B cell (primary cell): ENCODE measurements around the gene SFXN1.

ENCODE experiments used
- EZH2 ChIP-seq: IDR thresholded peaks from 2 replicates; pipeline ENCODE4 v1.6.1; 2012; ENCODE audit warnings: borderline replicate concordance, low read depth, mild to moderate bottlenecking, moderate library complexity, low read length; ENCODE audit not compliant: insufficient read depth, poor library complexity, severe bottlenecking
- TF ChIP-seq, protein P1 (sequence below): fragments of 200-600 bp; IDR thresholded peaks from one replicate; pipeline ENCODE4 v1.8.0; 2022; ENCODE audit warnings: antibody characterized with exemption, mild to moderate bottlenecking

DNA sequence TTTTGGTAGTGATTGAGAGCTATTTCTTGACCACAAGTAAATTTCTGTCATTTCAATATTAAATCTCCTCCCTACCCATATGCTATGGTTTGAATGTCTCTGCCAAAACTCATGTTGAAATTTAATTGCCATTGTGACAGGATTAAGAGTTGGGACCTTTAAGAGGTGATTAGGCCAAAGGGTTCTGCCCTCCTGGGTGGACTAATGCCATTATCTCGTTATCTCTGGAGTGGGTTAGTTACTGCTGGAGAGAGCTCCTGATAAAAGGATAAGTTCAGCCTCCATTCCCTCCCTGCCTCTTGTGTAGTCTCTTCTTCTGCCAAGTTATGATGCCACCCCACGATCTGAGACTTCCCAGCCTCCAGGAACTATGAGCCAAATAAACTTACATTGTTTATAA is 30.8 kb upstream of the SFXN1 start:
- TF ChIP-seq, protein P1, sequence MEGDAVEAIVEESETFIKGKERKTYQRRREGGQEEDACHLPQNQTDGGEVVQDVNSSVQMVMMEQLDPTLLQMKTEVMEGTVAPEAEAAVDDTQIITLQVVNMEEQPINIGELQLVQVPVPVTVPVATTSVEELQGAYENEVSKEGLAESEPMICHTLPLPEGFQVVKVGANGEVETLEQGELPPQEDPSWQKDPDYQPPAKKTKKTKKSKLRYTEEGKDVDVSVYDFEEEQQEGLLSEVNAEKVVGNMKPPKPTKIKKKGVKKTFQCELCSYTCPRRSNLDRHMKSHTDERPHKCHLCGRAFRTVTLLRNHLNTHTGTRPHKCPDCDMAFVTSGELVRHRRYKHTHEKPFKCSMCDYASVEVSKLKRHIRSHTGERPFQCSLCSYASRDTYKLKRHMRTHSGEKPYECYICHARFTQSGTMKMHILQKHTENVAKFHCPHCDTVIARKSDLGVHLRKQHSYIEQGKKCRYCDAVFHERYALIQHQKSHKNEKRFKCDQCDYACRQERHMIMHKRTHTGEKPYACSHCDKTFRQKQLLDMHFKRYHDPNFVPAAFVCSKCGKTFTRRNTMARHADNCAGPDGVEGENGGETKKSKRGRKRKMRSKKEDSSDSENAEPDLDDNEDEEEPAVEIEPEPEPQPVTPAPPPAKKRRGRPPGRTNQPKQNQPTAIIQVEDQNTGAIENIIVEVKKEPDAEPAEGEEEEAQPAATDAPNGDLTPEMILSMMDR, result no peak
- no peak for TF ChIP-seq EZH2
